SK-N-SH treated with all-trans-retinoic acid at 6 μM for 48 hours (cell line): ENCODE results near the gene ABR.
A peak's percentile ranks its signal among the peaks of the same experiment; 100 is the strongest.
"Not testable (repeated sequence)": the region's sequence is repeated elsewhere in the genome, so short reads cannot be mapped to it uniquely, and the experiment has no call there.

ENCODE experiments used
- ATAC-seq: fragments of 200-7000 bp; cut with Tn5 transposase; 3 replicates; pipeline ENCODE4 v1.9.1; 2020; ENCODE audit warnings: mild to moderate bottlenecking, moderate library complexity
- ARNTL ChIP-seq: fragments of 450-650 bp; formaldehyde crosslinking; IDR thresholded peaks from 2 replicates; pipeline ENCODE4 v1.5.0; 2020; ENCODE audit warnings: low read depth, mild to moderate bottlenecking, moderate library complexity, borderline replicate concordance
- BACH2 ChIP-seq: fragments of 250-450 bp; sonication (Bioruptor Pico); IDR thresholded peaks from 2 replicates; pipeline ENCODE4 v1.9.0; 2021; ENCODE audit warnings: mild to moderate bottlenecking, borderline replicate concordance
- CREB5 ChIP-seq: fragments of 250-450 bp; sonication (Bioruptor Pico); IDR thresholded peaks from 2 replicates; pipeline ENCODE4 v1.5.1; 2020; ENCODE audit warnings: low read depth, mild to moderate bottlenecking, moderate library complexity
- CSDC2 ChIP-seq: fragments of 250-450 bp; sonication (Bioruptor Pico); IDR thresholded peaks from 2 replicates; pipeline ENCODE4 v1.5.0; 2020; ENCODE audit warnings: mild to moderate bottlenecking, moderate library complexity
- ESRRG ChIP-seq: fragments of 250-450 bp; sonication (Bioruptor Pico); IDR thresholded peaks from 2 replicates; pipeline ENCODE4 v1.6.1; 2021; ENCODE audit warnings: mild to moderate bottlenecking
- GLIS3 ChIP-seq: fragments of 250-450 bp; sonication (Bioruptor Pico); IDR thresholded peaks from 2 replicates; pipeline ENCODE4 v1.5.0; 2020; ENCODE audit warnings: mild to moderate bottlenecking, moderate library complexity
- ISL1 ChIP-seq: fragments of 250-450 bp; sonication (Bioruptor Pico); IDR thresholded peaks from 2 replicates; pipeline ENCODE4 v2.1.2; 2022; ENCODE audit warnings: mild to moderate bottlenecking, moderate library complexity
- OSR1 ChIP-seq: fragments of 250-450 bp; sonication (Bioruptor Pico); IDR thresholded peaks from 2 replicates; pipeline ENCODE4 v1.8.0; 2022; ENCODE audit warnings: moderate library complexity, mild to moderate bottlenecking, inconsistent platforms
- PATZ1 ChIP-seq: fragments of 250-450 bp; sonication (Bioruptor Pico); IDR thresholded peaks from 2 replicates; pipeline ENCODE4 v1.8.0; 2020; ENCODE audit warnings: mild to moderate bottlenecking, moderate library complexity, borderline replicate concordance
- PPARA ChIP-seq: fragments of 250-450 bp; sonication (Bioruptor Pico); IDR thresholded peaks from 2 replicates; pipeline ENCODE4 v1.5.0; 2020; ENCODE audit warnings: mild to moderate bottlenecking, borderline replicate concordance
- RARB ChIP-seq: fragments of 250-450 bp; sonication (Bioruptor Pico); IDR thresholded peaks from 2 replicates; pipeline ENCODE4 v1.8.0; 2021; ENCODE audit warnings: mild to moderate bottlenecking, moderate library complexity
- SNAI2 ChIP-seq: fragments of 250-450 bp; sonication (Bioruptor Pico); IDR thresholded peaks from 2 replicates; pipeline ENCODE4 v1.5.0; 2020; ENCODE audit warnings: mild to moderate bottlenecking, moderate library complexity
- TCF4 ChIP-seq: fragments of 250-450 bp; sonication (Bioruptor Pico); IDR thresholded peaks from 2 replicates; pipeline ENCODE4 v1.8.0; 2021; ENCODE audit warnings: mild to moderate bottlenecking, moderate library complexity, borderline replicate concordance
- TOX ChIP-seq: fragments of 250-450 bp; sonication (Bioruptor Pico); IDR thresholded peaks from 2 replicates; pipeline ENCODE4 v1.8.0; 2021; ENCODE audit warnings: mild to moderate bottlenecking, moderate library complexity, borderline replicate concordance
- ZFP3 ChIP-seq: fragments of 250-450 bp; sonication (Bioruptor Pico); IDR thresholded peaks from 2 replicates; pipeline ENCODE4 v1.5.0; 2020; ENCODE audit warnings: mild to moderate bottlenecking, moderate library complexity
- ZFP30 ChIP-seq: fragments of 450-650 bp; formaldehyde crosslinking; IDR thresholded peaks from 2 replicates; pipeline ENCODE4 v1.5.0; 2022; ENCODE audit warnings: mild to moderate bottlenecking, moderate library complexity
- ZNF565 ChIP-seq: fragments of 450-650 bp; formaldehyde crosslinking; conservative IDR thresholded peaks from 2 replicates; pipeline ENCODE4 v1.5.0; 2020; ENCODE audit warnings: low read depth, mild to moderate bottlenecking, moderate library complexity
- ZNF70 ChIP-seq: fragments of 450-650 bp; formaldehyde crosslinking; IDR thresholded peaks from 2 replicates; pipeline ENCODE4 v1.5.0; 2020; ENCODE audit warnings: mild to moderate bottlenecking, moderate library complexity
- TF ChIP-seq, protein P1 (sequence below): fragments of 250-450 bp; sonication (Bioruptor Pico); IDR thresholded peaks from 2 replicates; pipeline ENCODE4 v1.5.1; 2021; ENCODE audit warnings: mild to moderate bottlenecking, moderate library complexity
- TF ChIP-seq, protein P2 (sequence below): fragments of 250-450 bp; sonication (Bioruptor Pico); IDR thresholded peaks from 2 replicates; pipeline ENCODE4 v1.8.0; 2021; ENCODE audit warnings: low read depth, mild to moderate bottlenecking, moderate library complexity, borderline replicate concordance

Gene ABR

DNA sequence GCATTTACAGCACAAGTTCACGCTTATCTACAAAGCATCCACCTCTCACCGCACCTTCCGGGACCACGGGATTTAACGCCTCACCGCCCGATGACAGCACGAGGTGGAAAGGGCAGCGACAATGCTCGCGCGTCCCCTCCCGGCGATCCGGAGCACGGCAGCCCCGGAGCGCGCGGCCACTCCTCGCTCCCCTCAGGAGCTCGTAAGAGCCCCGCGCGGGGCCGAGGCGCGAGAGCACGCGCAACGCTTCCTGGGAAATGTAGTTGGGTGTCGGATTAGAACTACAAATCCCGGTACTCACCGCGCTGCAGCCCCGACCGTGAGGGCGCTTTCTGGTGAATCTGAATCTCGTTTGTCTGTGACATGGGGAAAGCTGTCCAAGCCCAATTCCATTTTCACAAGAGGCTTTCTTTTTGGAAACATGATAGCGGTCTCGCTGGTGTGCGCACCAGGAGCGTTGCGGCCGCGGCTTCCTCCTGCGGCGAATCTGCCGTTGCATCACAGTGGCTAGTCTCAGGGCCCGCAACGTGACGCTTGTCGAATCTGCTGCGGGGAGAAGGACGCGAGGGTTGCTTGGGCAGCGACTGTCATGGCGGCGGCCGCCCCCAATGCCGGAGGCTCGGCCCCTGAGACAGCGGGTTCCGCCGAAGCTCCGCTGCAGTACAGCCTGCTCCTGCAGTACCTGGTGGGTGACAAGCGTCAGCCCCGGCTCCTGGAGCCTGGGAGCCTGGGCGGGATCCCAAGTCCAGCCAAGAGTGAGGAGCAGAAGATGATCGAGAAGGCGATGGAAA is 183.0 kb downstream of the ABR start, which contains the start of gene TIMM22:
Gene TIMM22 (plus strand): TSS at position 576 of the 791 bp plus-strand sequence. CDS start 14 bp downstream, at position 590.
- peak; percentile 97 for ATAC-seq
- TF ChIP-seq ARNTL (CRISPR knock-in tag) (peak; percentile 74; the same call in 1 of the 2 replicates), RARB (CRISPR knock-in tag) (no peak), OSR1 (CRISPR knock-in tag) (no peak), PPARA (CRISPR knock-in tag) (no peak), TCF4 (no peak), ZFP3 (peak; percentile 53; the same call in 1 of the 2 replicates), BACH2 (CRISPR knock-in tag) (no peak)
- TF ChIP-seq, protein P1, sequence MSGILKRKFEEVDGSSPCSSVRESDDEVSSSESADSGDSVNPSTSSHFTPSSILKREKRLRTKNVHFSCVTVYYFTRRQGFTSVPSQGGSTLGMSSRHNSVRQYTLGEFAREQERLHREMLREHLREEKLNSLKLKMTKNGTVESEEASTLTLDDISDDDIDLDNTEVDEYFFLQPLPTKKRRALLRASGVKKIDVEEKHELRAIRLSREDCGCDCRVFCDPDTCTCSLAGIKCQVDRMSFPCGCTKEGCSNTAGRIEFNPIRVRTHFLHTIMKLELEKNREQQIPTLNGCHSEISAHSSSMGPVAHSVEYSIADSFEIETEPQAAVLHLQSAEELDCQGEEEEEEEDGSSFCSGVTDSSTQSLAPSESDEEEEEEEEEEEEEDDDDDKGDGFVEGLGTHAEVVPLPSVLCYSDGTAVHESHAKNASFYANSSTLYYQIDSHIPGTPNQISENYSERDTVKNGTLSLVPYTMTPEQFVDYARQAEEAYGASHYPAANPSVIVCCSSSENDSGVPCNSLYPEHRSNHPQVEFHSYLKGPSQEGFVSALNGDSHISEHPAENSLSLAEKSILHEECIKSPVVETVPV (CRISPR knock-in tag) = no peak
- TF ChIP-seq, all 23 proteins: peak for 2

DNA sequence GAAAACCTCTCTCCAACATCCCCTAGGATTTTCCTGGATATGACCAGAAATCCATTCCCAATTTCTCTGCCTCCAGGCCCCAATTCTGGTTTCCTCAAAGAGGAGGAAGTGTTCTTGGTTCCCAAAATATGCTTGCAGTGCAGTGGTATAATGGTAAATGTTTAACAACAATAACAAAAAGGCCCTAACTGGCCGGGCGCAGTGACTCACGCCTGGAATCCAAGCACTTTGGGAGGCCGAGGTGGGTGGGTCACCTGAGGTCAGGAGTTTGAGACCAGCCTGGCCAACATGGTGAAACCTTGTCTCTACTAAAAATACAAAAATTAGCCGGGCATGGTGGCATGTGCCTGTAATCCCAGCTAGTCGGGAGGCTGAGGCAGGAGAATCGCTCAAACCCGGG is 184.5 kb downstream of the ABR start:
- not testable (repeated sequence) for ATAC-seq

GRCh38 chr17:992933-993332 is 186.8 kb downstream of the ABR start:
- TF ChIP-seq BACH2 (CRISPR knock-in tag) = no peak
- no peak for TF ChIP-seq ARNTL (CRISPR knock-in tag)
- no peak for TF ChIP-seq ESRRG (CRISPR knock-in tag)
- no peak for TF ChIP-seq CSDC2 (CRISPR knock-in tag)
- TF ChIP-seq ISL1 (CRISPR knock-in tag) = no peak
- no peak for TF ChIP-seq TCF4
- no peak for TF ChIP-seq PATZ1 (CRISPR knock-in tag)
- no peak for TF ChIP-seq GLIS3 (CRISPR knock-in tag)
- TF ChIP-seq ZNF565 (CRISPR knock-in tag) = no peak
- TF ChIP-seq OSR1 (CRISPR knock-in tag) = no peak
- no peak for TF ChIP-seq ZFP3
- no peak for TF ChIP-seq ZFP30 (CRISPR knock-in tag)
- no peak for TF ChIP-seq SNAI2
- no peak for TF ChIP-seq RARB (CRISPR knock-in tag)
- TF ChIP-seq CREB5 = no peak
- TF ChIP-seq, protein P1 (CRISPR knock-in tag) = no peak
- no peak for ATAC-seq

GRCh38 chr17:988561-988960 is 191.2 kb downstream of the ABR start:
- TF ChIP-seq ZFP30 (CRISPR knock-in tag) = no peak
- no peak for TF ChIP-seq PPARA (CRISPR knock-in tag)
- no peak for TF ChIP-seq OSR1 (CRISPR knock-in tag)
- no peak for TF ChIP-seq TOX (CRISPR knock-in tag)
- TF ChIP-seq, protein P2, sequence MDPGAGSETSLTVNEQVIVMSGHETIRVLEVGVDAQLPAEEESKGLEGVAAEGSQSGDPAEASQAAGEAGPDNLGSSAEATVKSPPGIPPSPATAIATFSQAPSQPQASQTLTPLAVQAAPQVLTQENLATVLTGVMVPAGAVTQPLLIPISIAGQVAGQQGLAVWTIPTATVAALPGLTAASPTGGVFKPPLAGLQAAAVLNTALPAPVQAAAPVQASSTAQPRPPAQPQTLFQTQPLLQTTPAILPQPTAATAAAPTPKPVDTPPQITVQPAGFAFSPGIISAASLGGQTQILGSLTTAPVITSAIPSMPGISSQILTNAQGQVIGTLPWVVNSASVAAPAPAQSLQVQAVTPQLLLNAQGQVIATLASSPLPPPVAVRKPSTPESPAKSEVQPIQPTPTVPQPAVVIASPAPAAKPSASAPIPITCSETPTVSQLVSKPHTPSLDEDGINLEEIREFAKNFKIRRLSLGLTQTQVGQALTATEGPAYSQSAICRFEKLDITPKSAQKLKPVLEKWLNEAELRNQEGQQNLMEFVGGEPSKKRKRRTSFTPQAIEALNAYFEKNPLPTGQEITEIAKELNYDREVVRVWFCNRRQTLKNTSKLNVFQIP = no peak
- TF ChIP-seq ZFP3 = no peak
- no peak for TF ChIP-seq ISL1 (CRISPR knock-in tag)
- TF ChIP-seq GLIS3 (CRISPR knock-in tag) = no peak
- no peak for TF ChIP-seq RARB (CRISPR knock-in tag)
- TF ChIP-seq PATZ1 (CRISPR knock-in tag) = no peak
- no peak for TF ChIP-seq ZNF70 (CRISPR knock-in tag)
- no peak for TF ChIP-seq ESRRG (CRISPR knock-in tag)
- ATAC-seq = no peak; the same call in 2 of the 3 replicates
